NCI-H345 (cell line): ENCODE measurements around the gene MYO1A.
"Not testable (repeated sequence)": the region's sequence is repeated elsewhere in the genome, so short reads cannot be mapped to it uniquely, and the experiment has no call there.

ENCODE experiments used
- DNase-seq: peaks from one replicate; lab custom pipeline; 2025; lab: John Stamatoyannopoulos, UW

Gene MYO1A

DNA sequence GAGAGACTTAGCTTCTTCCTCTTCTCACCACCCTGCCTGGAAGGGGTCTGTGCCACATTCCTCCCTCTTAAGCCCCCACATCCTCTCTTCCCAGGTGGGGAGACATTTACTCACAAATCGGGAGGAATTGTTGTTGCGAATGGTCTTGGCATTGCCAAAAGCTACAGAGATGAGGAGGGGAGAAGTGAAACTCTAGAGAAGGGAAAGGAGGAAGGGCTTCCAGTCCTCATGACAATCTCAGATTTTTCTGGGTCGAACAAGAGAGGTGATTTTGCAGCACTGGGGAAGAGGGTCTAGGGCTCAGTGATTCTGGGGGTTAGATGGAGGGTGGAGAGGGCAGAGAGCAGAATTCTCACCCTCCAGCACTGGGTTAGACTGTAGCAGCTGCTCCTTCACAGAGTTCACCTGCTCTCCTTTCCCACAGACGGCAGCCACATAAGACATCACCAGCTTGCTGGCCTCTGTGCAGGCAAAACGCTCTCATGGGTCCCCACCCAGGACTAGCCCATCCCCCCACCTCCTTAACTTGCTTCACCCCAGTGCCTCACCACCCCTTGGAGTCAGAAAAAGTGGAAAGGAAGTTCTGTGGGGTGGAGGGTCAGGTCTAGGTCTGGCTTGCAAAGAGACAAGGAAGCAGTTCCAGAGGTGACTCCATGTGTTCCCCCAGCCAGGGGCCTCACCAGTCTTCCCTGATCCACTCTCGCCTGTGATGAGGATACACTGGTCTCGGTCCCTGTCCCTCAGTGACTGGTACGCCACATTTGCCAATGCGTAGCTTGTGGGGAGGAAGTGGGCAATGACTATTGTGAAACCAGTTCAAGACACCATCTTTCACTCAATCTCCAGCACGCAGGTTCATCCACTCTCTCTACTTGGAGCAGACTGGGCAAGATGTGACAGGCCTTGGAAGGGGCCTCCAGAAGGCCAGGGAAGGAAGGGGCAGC, 2.7 kb downstream of the MYO1A start:
- no peak for DNase-seq

DNA sequence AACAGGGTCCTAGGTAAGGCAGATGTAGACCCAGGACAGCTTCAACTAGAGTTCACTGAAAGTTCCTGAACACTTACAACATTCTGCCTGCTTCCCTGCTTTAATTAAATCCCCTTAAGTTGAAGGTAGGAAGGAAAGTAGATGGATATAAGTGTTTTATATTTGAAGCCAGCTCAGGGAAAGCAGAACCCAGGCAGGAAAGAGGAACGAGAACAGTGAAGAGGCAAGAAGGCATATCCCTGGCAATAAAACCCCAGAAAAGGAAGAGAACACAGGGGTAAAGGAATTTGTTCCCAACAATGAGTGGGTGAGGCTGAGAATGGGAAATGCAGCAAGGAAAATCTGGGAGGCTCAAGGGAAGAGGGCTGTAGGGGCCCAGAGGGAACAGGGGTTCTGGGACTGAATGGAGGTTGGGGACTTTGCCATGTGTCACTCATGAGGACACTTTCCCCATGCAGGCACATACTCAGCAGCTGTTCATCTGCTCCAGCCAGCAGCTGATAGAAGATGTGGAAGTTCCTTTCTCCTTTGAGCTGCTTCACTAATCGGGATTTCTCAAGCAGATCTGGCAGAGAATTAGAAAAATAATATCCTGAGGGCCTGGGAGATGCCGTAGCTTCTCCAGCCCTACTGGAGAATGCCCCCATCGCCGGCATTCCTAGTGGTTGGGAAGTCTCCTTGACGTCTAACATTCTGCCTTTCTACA, 3.7 kb downstream of the MYO1A start:
- no peak for DNase-seq

DNA sequence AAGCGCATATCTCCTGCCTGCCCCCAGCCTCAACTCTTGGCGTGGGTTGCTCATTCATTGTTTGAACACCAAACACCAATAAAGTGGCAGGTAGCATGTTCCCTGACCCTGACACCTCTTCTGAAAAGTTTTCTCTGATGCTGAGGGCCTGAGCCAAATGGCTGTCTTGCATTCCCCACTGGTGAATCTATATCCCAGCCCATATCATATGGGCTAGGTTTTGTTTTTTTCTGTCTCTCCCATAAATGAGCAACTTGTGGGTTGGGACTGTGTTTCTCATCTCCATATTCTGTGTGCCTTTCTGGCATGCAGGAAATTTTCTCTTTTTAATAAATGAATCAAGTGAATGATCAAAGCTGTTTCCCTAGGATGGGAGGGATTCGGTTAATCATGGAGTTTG, 5.0 kb downstream of the MYO1A start:
- no peak for DNase-seq

DNA sequence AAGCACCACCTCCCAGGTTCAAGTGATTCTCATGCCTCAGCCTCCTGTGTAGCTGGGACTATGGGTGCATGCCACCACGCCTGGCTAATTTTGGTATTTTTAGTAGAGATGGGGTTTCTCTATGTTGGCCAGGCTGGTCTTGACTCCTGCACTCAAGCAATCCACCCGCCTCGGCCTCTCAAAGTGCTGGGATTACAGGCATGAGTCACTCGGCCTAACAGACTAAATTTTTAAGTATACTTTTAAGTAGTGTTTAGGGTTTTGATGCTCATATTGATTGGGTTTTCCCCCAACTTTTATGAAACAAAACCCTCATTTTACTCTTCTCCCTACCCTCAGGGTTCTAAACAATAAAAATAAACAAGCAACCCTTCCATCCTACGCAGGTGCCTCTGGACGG, 5.5 kb downstream of the MYO1A start:
- no peak for DNase-seq

DNA sequence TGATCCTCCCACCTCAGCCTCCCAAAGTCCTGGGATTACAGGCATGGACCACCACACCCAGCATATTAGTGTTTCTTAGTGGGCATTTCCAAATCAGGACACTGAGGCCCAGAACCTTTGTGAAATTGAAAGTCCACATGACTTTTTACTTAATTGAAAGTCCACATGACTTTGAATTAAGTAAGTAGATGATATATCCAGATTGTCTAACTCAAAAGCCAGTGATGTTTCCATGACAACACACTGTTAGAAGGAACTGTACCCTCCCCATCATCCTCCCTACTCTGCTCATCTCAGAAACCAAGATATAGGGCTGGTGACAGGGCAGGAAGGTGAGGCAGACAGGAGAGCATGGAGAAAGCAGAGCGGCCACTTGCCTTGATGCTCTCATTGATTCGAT, 7.2 kb downstream of the MYO1A start:
- no peak for DNase-seq

DNA sequence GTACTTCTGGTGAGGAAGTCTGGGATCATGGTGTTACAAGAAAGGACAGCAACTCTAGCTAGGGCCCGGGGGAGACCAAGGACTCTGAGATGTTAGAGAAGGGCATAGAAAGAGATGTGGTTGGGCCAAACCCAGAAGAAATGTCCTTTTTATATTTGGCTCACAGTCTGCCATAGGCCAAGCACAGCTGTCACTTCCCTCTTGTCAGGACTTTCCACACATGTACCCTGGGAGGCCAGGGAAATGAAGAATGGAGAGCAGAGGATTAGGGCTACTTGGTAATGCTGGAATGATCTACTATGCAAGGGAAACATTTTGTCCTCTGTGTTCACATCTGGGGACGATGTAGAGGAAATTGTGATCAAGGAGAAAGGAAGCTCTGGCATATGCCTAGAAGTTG, 9.2 kb downstream of the MYO1A start:
- DNase-seq, result no peak

DNA sequence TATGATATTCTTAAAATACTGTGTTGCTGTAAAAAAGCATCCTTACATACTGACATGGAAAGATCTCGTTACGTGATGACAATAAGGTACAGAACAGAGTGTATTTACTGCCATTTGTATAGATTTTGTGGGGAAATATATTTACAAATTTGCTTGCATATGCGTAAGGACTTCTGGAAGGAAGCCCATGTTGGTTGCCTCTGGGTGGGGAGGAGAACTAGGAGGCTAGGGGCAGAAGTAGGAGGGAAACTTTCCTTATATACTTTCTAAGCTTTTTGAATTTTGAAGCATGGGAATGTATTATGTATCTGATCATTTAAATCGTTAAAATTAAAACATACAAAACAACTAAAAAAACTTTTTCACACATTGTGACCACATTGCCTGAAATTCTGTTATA, 9.7 kb downstream of the MYO1A start:
- DNase-seq, result no peak

DNA sequence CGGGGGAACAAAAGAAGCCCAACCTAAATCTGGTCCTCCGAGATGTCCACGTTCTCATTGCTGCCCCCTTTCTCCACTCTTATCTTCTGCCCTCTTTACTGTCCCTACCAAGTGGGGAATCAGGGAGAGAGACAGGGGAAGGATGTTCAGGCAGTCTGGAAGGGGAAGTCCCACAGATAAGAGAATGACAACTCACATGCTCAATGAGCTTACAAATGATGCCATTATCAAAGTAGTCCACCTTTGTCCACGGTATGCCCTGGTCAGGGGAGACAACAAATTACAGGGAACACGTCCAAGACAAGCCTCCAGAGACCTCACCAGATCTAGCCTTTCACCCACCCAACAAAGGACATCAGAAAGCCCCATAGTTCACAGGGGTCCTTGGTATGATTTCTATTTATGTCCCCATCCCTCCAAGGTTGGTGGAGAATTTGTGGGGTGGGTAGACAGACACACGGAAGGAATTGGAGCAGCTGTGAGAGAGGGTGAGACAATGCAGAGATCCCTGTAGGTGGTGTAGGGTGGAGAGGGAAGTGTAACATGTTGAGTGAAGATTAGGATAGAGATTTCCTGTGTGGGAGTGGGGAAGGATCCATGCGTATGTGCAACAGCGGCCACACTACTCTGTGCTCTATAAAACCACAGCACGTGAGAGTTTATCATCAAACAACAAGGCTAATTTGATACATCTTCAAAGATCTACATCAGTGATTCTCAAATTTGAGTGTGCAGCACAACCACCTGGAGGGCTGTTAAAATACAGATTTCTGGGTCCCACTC, 10.7 kb downstream of the MYO1A start:
- DNase-seq, result no peak

DNA sequence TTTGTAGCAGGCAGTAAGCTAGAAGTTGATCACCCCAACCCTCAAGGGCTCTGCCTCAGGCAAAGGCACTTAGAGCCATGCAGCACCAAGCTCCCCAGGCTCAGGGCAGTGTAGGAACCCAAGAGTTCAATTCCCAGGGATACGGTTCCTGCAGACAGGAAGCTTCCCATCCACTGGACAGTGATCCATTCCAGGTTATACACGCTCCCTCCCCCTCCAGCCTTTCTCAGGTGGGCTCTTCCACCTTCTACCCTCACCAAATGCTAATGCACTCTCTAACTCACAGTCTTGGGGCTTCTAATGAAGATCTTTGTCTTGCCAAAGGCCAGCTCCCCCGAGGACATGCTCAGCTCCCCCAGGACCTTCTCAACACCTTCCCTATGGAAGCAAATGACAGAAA, 12.7 kb downstream of the MYO1A start:
- no peak for DNase-seq

DNA sequence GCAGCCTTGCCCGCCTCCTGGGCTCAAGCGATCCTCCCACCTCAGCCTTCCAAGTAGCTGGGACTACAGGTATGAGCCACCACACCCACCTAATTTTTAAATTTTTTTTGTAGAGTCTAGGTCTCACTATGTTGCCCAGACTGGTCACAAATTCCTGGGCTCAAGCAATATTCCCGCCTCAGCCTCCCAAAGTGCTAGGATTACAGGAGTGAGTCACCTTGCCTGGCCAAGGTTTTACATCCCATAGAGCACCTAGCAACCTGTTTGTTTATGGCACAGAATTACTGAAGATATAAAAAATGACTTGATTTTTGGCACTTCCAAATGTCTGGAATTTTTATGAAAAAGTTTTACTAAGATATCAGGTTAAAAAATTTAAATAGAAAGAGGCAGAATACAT, 16.5 kb downstream of the MYO1A start:
- no peak for DNase-seq

DNA sequence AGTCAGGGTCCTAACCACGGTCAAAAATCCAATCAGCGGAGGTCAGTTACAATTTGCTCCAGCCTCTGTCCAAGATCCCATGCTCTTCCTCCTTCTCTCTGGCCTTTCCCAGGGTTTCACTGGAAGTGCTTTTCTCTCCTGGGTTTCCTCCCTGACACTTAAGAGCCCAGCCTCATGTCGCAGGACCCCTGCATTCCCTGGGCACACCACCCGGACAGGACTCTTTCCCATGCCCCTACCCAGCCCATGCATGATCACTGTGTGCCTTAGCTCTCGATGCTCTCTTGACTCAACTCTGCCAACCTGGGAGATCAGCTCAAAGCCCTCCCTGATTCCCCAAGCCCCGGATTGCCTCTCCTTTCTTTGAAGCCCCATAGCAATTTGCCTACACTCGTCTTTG, 18.1 kb downstream of the MYO1A start:
- no peak for DNase-seq

DNA sequence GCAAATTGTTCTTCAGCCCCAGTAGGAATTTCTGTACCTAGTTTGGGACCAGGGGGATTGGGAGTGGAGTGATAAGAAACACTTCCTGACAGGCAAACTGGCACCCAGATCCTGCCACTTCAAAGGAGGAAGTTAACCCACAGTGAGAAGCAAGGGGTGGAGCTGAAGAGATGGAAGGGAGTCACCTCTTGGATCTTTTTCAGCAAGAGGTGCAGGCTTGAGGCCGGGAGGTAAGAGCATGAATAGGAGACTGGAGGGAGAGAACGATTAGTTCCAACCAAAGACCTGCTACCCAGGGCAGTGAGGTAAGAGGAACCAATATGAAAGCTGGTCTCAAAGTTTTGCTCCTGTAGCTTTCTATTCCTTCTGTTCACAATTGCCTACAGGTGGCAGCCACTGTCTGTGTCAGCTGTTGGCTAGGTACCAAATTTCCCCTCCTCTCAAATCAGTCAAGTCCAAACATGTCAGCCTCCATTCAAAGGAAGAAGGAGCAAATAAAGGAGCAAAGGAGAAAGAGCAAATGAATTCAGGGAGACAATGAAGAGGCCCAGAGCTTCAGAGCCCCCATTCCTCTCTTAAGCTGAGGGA, 18.7 kb downstream of the MYO1A start:
- peak; percentile 90 for DNase-seq

DNA sequence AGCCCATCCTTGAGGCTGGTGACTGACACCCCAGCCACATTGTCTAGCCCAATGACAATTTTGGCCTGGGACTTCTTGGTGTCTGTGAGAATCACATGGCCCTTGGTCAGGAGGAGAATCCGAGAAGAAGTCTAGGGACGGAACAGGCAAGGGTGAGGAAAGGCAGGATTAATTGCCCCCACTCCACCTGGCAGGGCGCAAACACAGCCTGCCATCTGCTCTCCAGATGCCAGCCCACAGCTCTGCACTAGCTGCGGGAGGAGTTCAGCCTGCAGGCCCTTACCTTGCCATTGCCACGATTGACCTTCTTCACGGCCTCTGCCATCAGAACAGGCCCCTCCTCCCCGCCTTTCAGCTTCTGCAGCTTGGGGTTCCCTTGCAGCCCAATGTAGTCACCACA, 20.5 kb downstream of the MYO1A start:
- DNase-seq, result no peak

DNA sequence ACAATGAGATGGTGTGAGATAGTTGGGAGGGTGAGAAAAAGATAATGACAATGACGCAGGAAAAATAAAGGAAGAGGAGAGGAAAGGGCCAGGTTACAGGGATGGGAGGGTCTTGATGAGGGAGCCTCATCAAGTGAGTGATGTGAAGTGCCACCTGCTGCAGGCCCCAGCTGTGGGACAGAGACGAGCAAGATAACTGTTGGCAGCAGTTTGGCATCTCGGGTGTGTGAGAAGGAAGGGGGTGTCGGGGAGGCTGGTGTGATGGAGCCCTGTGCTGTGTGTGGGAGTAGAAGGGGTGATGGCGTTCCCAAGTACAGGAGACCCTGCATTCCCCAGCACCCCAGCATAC, 22.1 kb downstream of the MYO1A start:
- peak; percentile 8 for DNase-seq

DNA sequence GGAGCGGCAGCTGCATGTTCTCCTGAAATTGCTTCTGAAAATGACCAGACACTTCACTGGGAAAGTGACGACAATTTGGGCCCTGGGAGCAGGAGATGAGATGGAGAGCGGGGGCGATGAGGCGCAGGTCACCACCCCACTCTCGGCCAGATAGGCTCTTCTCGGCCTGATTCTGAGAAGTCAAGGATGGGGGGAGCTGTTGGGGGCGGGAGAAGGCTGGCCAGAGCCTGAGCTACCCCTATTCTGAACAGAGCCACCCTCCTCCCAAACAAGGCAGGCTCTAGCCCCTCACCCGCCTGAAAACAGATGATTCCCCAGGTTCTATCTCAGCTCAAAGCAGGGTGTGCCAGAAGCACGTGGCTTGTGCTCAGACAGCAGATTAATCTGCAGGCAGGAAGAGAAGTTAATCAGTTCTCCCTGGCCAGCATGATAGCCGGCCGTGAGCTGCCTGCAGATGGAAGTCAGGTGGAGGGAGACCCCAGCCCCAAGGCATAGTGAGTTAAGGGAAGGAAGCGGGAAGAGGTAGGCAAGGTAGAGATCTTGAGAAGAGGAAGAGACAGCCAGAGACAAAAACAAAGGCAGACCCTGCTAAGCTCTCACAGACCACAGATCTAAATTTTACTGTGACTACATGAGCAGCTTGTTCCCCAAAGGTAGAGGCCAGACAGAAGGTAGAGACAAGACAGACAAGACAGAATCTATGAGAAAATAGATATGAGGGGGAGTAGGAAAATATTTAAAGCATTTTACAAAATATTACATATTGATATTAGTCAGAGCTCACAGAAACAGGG, 22.7 kb downstream of the MYO1A start:
- DNase-seq, result no peak

DNA sequence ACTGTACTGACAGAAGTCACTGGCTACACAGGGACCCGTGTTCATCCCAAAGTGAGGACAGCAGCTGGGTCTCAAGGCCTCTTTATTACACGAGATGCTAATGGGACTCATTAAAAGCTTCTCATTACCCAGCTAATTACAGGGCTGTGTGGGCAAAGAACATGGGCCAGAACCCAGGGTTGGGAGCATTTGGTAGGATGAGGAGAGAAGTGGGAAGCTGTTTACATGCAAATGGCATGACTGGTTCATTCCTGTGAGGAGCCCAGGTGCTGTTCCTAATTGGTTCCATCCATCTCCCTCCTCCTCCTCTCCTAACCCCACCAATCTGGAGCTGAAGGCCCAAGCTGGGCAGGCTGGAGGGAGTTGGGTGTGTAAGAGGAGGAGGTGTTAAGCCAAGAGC, 24.7 kb downstream of the MYO1A start:
- no peak for DNase-seq

DNA sequence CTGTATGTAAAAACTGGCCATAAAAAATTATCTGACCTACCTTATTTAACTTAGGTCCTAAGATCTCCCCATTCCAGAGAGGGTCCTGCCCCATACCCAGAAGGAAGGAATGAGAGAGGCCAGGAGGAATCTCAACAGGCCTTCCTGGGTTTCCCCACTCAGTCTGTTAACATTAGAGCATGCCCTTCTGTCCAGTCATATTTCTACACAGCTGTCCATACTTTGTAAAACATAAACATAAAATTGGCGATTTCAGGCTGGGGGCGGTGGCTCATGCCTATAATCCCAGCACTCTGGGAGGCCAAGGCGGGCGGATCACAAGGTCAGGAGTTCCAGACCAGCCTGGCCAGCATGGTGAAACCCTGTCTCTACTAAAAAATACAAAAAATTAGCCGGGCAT, 27.6 kb downstream of the MYO1A start:
- not testable (repeated sequence) for DNase-seq

DNA sequence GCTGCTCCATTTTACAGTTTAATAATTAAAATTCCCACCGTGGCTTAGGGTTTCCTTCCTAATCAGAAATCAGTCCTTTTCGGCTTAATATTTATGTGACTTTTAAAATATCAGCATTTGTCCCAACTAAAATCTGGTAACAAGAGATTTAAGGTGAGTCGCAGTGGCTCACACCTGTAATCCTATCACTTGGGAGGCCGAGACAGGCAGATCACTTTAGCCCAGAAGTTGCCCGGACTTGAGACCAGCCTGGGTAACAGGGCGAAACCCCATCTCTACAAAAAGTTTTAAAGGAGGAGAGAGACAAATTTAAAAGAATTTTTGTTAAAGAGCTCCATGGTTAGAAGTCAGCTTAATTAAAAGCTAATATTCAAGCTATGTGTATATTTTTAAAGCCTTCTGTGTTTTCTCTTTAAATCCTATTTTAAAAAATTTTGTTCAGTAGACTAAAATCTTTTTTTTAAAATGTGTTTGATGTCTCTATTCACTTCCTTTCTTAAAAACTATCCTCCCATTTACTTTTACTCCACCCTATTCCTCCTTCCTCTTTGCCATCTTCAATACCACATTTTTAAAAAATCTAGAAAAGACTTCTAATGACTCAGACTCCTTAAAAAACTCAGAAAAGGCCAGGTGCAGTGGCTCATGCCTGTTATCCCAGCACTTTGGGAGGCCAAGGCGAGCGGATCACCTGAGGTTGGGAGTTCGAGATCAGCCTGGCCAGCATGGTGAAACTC, 29.8 kb downstream of the MYO1A start:
- DNase-seq, result no peak

DNA sequence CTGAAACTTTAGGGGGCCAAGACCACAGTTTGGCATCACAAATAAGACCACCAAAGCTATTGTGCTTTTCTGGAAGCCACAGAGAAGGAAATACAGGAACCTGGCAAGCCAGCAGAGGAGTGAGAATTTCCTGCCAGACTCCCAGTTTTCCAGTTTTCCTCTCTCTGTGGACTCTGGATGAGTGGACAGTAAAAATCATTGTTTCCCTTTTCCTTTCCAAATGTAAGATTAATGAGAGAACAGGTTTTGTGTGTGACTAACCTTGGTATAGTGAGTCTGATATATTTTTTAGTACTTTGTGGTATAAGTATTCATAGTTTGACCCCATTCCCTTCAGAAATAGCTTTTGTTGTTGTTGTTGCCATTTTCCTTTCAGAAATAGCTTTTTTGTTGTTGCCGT, 31.0 kb downstream of the MYO1A start:
- no peak for DNase-seq

DNA sequence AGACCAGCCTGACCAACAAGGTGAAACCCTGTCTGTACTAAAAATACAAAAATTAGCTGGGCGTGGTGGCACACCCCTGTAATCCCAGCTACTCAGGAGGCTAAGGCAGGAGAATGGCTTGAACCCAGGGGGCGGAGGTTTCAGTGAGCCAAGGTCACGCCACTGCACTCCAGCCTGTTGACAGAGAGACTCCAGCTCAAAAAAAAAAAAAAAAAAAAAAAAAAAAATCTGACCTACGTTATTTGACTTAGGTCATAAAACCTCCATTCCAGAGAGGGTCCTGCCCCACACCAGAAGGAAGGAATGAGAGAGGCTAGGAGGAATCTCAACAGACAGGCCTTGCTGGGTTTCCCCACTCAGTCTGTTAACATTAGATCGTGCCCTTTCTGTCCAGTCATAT, 31.6 kb downstream of the MYO1A start:
- not testable (repeated sequence) for DNase-seq

DNA sequence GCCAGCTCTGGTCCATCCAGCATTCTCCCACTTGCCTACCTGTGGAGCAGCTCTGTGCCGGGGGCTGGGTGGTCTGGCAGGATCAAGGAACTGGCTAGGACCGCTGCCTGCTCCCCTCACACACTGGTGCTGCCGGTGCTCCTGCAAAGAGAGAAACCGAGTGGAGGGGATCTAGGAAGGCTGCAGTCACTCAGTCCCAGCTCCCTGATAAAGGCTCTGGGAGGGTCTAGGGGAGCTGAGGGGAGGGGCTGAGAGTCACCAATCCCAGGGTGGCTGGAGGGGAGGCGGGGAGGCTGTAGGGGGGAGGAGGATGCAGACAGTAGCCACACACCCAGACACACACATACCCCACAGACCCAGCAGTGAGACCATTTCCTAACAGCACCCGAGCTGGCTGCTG, 33.6 kb downstream of the MYO1A start, which contains the start of gene TAC3:
TSS of gene TAC3 (minus strand) at position 182 of the 400 bp plus-strand sequence. CDS start 732 bp downstream, outside the sequence.
- DNase-seq, result no peak
